HepG2 (cell line): Measurements from ENCODE around the gene TBC1D2B. TPM values are rescaled to one million over a fixed set of nuclear protein-coding genes. Genes with fewer than 3 reads are reported as not detected.

ENCODE experiments used
- ARHGAP35 ChIP-seq: sonication (generic); formaldehyde crosslinking; IDR thresholded peaks from 2 replicates; pipeline ENCODE4 v1.9.0; 2022; ENCODE audit warnings: mild to moderate bottlenecking, inconsistent platforms, moderate library complexity, missing genetic modification reagents, borderline replicate concordance
- CENPX ChIP-seq: sonication (generic); formaldehyde crosslinking; IDR thresholded peaks from 2 replicates; pipeline ENCODE4 v1.9.0; 2021; ENCODE audit warnings: mild to moderate bottlenecking, missing genetic modification reagents, moderate library complexity
- EZH2 ChIP-seq: conservative IDR thresholded peaks from 2 replicates; pipeline ENCODE4 v1.6.1; 2012; ENCODE audit warnings: mild to moderate bottlenecking, low read depth, low read length, moderate library complexity
- FOXA3 ChIP-seq: IDR thresholded peaks from 2 replicates; pipeline ENCODE4 v1.6.1; 2016; ENCODE audit warnings: missing genetic modification reagents, missing compliant biosample characterization
- FOXP1 ChIP-seq, 2 experiments: fragments of 450-650 bp in 1 of 2; IDR thresholded peaks; 2 replicates each; pipeline ENCODE4 v1.6.1; 2017 to 2018; ENCODE audit warnings: antibody characterized with exemption in 1 of 2
- MEIS1 ChIP-seq: sonication (generic); formaldehyde crosslinking; IDR thresholded peaks from 2 replicates; pipeline ENCODE4 v1.9.0; 2021; ENCODE audit warnings: mild to moderate bottlenecking, missing genetic modification reagents, moderate library complexity, borderline replicate concordance
- MTA1 ChIP-seq: sonication (generic); formaldehyde crosslinking; IDR thresholded peaks from 2 replicates; pipeline ENCODE4 v1.4.0; 2020; ENCODE audit warnings: missing genetic modification reagents, mild to moderate bottlenecking, borderline replicate concordance
- NBN ChIP-seq: fragments of 450-650 bp; conservative IDR thresholded peaks from 2 replicates; pipeline ENCODE4 v1.6.1; 2017
- ZNF318 ChIP-seq: sonication (generic); formaldehyde crosslinking; IDR thresholded peaks from 2 replicates; pipeline ENCODE4 v1.4.0; 2020; ENCODE audit warnings: mild to moderate bottlenecking, missing genetic modification reagents
- ZNF501 ChIP-seq: sonication (generic); formaldehyde crosslinking; IDR thresholded peaks from 2 replicates; pipeline ENCODE4 v1.5.1; 2020; ENCODE audit warnings: mild to moderate bottlenecking, moderate library complexity, missing genetic modification reagents
- ZNF609 ChIP-seq: sonication (generic); formaldehyde crosslinking; IDR thresholded peaks from 2 replicates; pipeline ENCODE4 v1.4.0; 2020; ENCODE audit warnings: mild to moderate bottlenecking, missing genetic modification reagents, borderline replicate concordance
- ZNF678 ChIP-seq: sonication (generic); formaldehyde crosslinking; IDR thresholded peaks from 2 replicates; pipeline ENCODE4 v1.4.0; 2020; ENCODE audit warnings: mild to moderate bottlenecking, missing genetic modification reagents
- ZNF746 ChIP-seq: sonication (generic); formaldehyde crosslinking; IDR thresholded peaks from 2 replicates; pipeline ENCODE4 v1.8.0; 2022; ENCODE audit warnings: mild to moderate bottlenecking, missing genetic modification reagents
- polyA plus RNA-seq, 8 experiments: library from polyadenylated mRNA; depleted of rRNA in 3 of 8; stranded (reverse) in 7 of 8; unstranded in 1 of 8; fragments of >200 nt; fragmentation: Illumina TruSeq in 4 of 8; extraction: Trizol in 4 of 8; gene quantifications; 2 replicates each; pipeline versions ENCODE4 v1.2.1 to v1.2.3, GENCODE V29; 2011 to 2016; ENCODE audit warnings: low read depth in 4 of 8, missing spikeins in 1 of 8, mixed read lengths in 1 of 8; ENCODE audit not compliant: insufficient read depth in 1 of 8
- total RNA-seq, 5 experiments: library from RNA; depleted of rRNA; stranded (reverse); fragments of >200 nt; fragmentation: Illumina TruSeq; extraction: Trizol; gene quantifications; 2 replicates each; pipeline ENCODE4 v1.2.3, GENCODE V29; 2016; ENCODE audit warnings: low read depth in 1 of 5
- TF ChIP-seq, protein P1 (sequence below): sonication (generic); formaldehyde crosslinking; IDR thresholded peaks from 2 replicates; pipeline ENCODE4 v1.9.0; 2022; ENCODE audit warnings: missing genetic modification reagents, mild to moderate bottlenecking, borderline replicate concordance

Gene TBC1D2B
- total and polyA plus RNA-seq, 2 of the 13 experiments (the other 11 are each of a cell fraction or from before 2014, with no cell fraction given): 10.1 to 14.4 TPM

- TF ChIP-seq, protein P1, sequence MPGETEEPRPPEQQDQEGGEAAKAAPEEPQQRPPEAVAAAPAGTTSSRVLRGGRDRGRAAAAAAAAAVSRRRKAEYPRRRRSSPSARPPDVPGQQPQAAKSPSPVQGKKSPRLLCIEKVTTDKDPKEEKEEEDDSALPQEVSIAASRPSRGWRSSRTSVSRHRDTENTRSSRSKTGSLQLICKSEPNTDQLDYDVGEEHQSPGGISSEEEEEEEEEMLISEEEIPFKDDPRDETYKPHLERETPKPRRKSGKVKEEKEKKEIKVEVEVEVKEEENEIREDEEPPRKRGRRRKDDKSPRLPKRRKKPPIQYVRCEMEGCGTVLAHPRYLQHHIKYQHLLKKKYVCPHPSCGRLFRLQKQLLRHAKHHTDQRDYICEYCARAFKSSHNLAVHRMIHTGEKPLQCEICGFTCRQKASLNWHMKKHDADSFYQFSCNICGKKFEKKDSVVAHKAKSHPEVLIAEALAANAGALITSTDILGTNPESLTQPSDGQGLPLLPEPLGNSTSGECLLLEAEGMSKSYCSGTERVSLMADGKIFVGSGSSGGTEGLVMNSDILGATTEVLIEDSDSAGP (CRISPR knock-in tag): peak; percentile 65
- TF ChIP-seq ZNF318 (peak; percentile 85; the same call in 1 of the 2 replicates), NBN (no peak), MTA1 (peak; percentile 89), ZNF609 (CRISPR knock-in tag) (peak; percentile 98), ZNF501 (CRISPR knock-in tag) (peak; percentile 65; the same call in 1 of the 2 replicates), CENPX (no peak), ARHGAP35 (CRISPR knock-in tag) (no peak), FOXP1 (IDR thresholded peaks at IDR 0.05) (0 out of 2 replicates have a peak, but pooled peaks have one; percentile 53), FOXP1 (CRISPR knock-in tag; IDR thresholded peaks at IDR 0.05) (peak; percentile 86), ZNF678 (CRISPR knock-in tag) (peak; percentile 55; the same call in 1 of the 2 replicates), EZH2 (no peak), FOXA3 (CRISPR knock-in tag) (peak; percentile 92), ZNF746 (CRISPR knock-in tag) (peak; percentile 54; the same call in 1 of the 2 replicates), MEIS1 (CRISPR knock-in tag) (peak; percentile 98)
Measured at GRCh38 chr15:78065284-78065872, 12.1 kb downstream of the TBC1D2B start (continued).
